ENCODE results near the gene EPYC. TPM values are rescaled to one million over a fixed set of nuclear protein-coding genes. Genes with fewer than 3 reads are reported as not detected.

The EPYC gene
- total and polyA plus RNA-seq, 4 donors: 0.05 to 0.31 TPM; not detected in 2

- no peak for DNase-seq
- ATAC-seq (ENCODE audit: insufficient read depth, low FRiP score): no peak
- Histone ChIP-seq H3K4me1 (ENCODE audit: control insufficient read depth in 5 of 5, insufficient read depth in 5 of 5, low read length in 5 of 5) (no peaks in the 10 kb centered on the region), H3K36me3 (ENCODE audit: control insufficient read depth in 4 of 4, insufficient read depth in 4 of 4, low read length in 4 of 4) (no peaks in the 10 kb centered on the region), H3K27me3 (ENCODE audit: control insufficient read depth in 3 of 3, insufficient read depth in 3 of 3, low read length in 2 of 3) (no peaks in the 10 kb centered on the region), H3K27ac (ENCODE audit: low read depth in 1 of 2, low read length in 1 of 2) (no peak overlapping the region), H3K9ac (ENCODE audit: insufficient read depth in 1 of 2, low read length in 2 of 2) (no peak overlapping the region), H3K4me3 (no peak overlapping the region), H3K9me3 (ENCODE audit: control insufficient read depth in 4 of 4, insufficient read depth in 3 of 4, low read length in 3 of 4) (no peaks in the 10 kb centered on the region)
- WGBS, 2 donors: 67 to 70% methylated on average over 2 of the region's 2 CpGs
- no peak for TF ChIP-seq CTCF (IDR thresholded peaks at IDR 0.05; ENCODE audit: control extremely low read depth, extremely low read depth)
Observed at GRCh38 chr12:90965204-90965603, 39.6 kb downstream of the EPYC start.

- no peak for ATAC-seq (ENCODE audit: insufficient read depth, low FRiP score)
- Histone ChIP-seq H3K4me1 (ENCODE audit: control insufficient read depth in 5 of 5, insufficient read depth in 5 of 5, low read length in 5 of 5) (peaks cover 0 to 4% (median 0%) of the 10 kb centered on the region in 5 donors), H3K36me3 (ENCODE audit: control insufficient read depth in 4 of 4, insufficient read depth in 4 of 4, low read length in 4 of 4) (no peaks in the 10 kb centered on the region), H3K27ac (ENCODE audit: low read depth in 1 of 2, low read length in 1 of 2) (no peak overlapping the region), H3K4me3 (no peak overlapping the region), H3K27me3 (ENCODE audit: control insufficient read depth in 3 of 3, insufficient read depth in 3 of 3, low read length in 2 of 3) (no peaks in the 10 kb centered on the region), H3K9ac (ENCODE audit: insufficient read depth in 1 of 2, low read length in 2 of 2) (no peak overlapping the region), H3K9me3 (ENCODE audit: control insufficient read depth in 4 of 4, insufficient read depth in 3 of 4, low read length in 3 of 4) (no peaks in the 10 kb centered on the region)
- 42 to 63% methylated on average over 2 of the region's 2 CpGs for WGBS, 2 donors
- no peak for DNase-seq
- TF ChIP-seq CTCF (IDR thresholded peaks at IDR 0.05; ENCODE audit: control extremely low read depth, extremely low read depth): no peak
Observed at GRCh38 chr12:90964616-90965015, 40.2 kb downstream of the EPYC start.

GRCh38 chr12:90963946-90964345, 40.8 kb downstream of the EPYC start:
- Histone ChIP-seq H3K9me3 (ENCODE audit: control insufficient read depth in 4 of 4, insufficient read depth in 3 of 4, low read length in 3 of 4) (no peaks in the 10 kb centered on the region), H3K4me1 (ENCODE audit: control insufficient read depth in 5 of 5, insufficient read depth in 5 of 5, low read length in 5 of 5) (peaks cover 0 to 10% (median 0%) of the 10 kb centered on the region in 5 donors), H3K27ac (ENCODE audit: low read depth in 1 of 2, low read length in 1 of 2) (no peak overlapping the region), H3K9ac (ENCODE audit: insufficient read depth in 1 of 2, low read length in 2 of 2) (no peak overlapping the region), H3K4me3 (no peak overlapping the region), H3K27me3 (ENCODE audit: control insufficient read depth in 3 of 3, insufficient read depth in 3 of 3, low read length in 2 of 3) (no peaks in the 10 kb centered on the region), H3K36me3 (ENCODE audit: control insufficient read depth in 4 of 4, insufficient read depth in 4 of 4, low read length in 4 of 4) (no peaks in the 10 kb centered on the region)
- DNase-seq: no peak
- 84 to 93% methylated on average over 6 of the region's 6 CpGs for WGBS, 2 donors
- no peak for ATAC-seq (ENCODE audit: insufficient read depth, low FRiP score)
- no peak for TF ChIP-seq CTCF (IDR thresholded peaks at IDR 0.05; ENCODE audit: control extremely low read depth, extremely low read depth)

GRCh38 chr12:90961154-90961553, 43.6 kb downstream of the EPYC start:
- Histone ChIP-seq H3K4me1 (ENCODE audit: control insufficient read depth in 5 of 5, insufficient read depth in 5 of 5, low read length in 5 of 5) (peaks cover 0 to 10% (median 0%) of the 10 kb centered on the region in 5 donors), H3K9ac (ENCODE audit: insufficient read depth in 1 of 2, low read length in 2 of 2) (no peak overlapping the region), H3K4me3 (no peak overlapping the region), H3K27me3 (ENCODE audit: control insufficient read depth in 3 of 3, insufficient read depth in 3 of 3, low read length in 2 of 3) (no peaks in the 10 kb centered on the region), H3K27ac (ENCODE audit: low read depth in 1 of 2, low read length in 1 of 2) (no peak overlapping the region), H3K36me3 (ENCODE audit: control insufficient read depth in 4 of 4, insufficient read depth in 4 of 4, low read length in 4 of 4) (no peaks in the 10 kb centered on the region), H3K9me3 (ENCODE audit: control insufficient read depth in 4 of 4, insufficient read depth in 3 of 4, low read length in 3 of 4) (no peaks in the 10 kb centered on the region)
- DNase-seq: no peak
- no peak for ATAC-seq (ENCODE audit: insufficient read depth, low FRiP score)
- 93% methylated on average over 4 of the region's 4 CpGs for WGBS, 2 donors
- TF ChIP-seq CTCF (IDR thresholded peaks at IDR 0.05; ENCODE audit: control extremely low read depth, extremely low read depth): no peak
